GM13977 (cell line): ENCODE results near the gene C1orf159.

Experiments
- DNase-seq: peaks from one replicate; pipeline ENCODE4 v3.0.0; 2012; ENCODE audit warnings: low spot score
- in situ Hi-C: fragments of 300-500 bp; cut with MboI; formaldehyde crosslinking; loops from one replicate; pipeline ENCODE4 v1.12.0; 2022; ENCODE audit warnings: low sequenced_read_pairs, low pct_unique_long_range_greater_than_20kb, mixed read lengths, inconsistent platforms; ENCODE audit not compliant: unreplicated experiment
- TF ChIP-seq, protein P1 (sequence below): IDR thresholded peaks from 2 replicates; pipeline ENCODE4 v1.5.1; 2012; ENCODE audit warnings: mild to moderate bottlenecking, control low read depth; ENCODE audit not compliant: insufficient read depth; ENCODE audit errors: extremely low read depth, missing control alignments

Gene C1orf159

DNA sequence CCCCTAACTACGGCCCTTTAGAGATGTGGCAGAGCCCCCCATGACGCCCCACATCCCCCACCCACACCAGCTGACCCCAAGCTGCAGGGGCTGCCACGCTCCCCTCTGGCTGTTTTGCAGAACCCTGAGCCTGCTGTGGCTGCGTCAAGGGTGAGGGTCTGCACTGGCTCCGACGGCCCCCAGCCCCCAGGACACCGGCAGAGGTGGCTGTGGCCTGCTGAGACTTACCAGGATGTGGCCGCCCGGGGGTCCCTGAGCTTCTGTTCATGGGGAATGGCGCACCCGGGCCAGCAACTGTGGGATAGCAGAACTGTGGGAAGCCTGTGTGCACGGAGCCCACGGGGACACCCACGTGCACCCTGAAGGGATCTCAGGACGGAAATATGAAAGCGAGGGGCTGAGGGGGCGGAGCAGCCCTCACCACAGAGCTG is 29.0 kb downstream of the C1orf159 start:
- DNase-seq: no peak
- in situ Hi-C loops: no loop called here
- TF ChIP-seq, protein P1, sequence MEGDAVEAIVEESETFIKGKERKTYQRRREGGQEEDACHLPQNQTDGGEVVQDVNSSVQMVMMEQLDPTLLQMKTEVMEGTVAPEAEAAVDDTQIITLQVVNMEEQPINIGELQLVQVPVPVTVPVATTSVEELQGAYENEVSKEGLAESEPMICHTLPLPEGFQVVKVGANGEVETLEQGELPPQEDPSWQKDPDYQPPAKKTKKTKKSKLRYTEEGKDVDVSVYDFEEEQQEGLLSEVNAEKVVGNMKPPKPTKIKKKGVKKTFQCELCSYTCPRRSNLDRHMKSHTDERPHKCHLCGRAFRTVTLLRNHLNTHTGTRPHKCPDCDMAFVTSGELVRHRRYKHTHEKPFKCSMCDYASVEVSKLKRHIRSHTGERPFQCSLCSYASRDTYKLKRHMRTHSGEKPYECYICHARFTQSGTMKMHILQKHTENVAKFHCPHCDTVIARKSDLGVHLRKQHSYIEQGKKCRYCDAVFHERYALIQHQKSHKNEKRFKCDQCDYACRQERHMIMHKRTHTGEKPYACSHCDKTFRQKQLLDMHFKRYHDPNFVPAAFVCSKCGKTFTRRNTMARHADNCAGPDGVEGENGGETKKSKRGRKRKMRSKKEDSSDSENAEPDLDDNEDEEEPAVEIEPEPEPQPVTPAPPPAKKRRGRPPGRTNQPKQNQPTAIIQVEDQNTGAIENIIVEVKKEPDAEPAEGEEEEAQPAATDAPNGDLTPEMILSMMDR: no peak

DNA sequence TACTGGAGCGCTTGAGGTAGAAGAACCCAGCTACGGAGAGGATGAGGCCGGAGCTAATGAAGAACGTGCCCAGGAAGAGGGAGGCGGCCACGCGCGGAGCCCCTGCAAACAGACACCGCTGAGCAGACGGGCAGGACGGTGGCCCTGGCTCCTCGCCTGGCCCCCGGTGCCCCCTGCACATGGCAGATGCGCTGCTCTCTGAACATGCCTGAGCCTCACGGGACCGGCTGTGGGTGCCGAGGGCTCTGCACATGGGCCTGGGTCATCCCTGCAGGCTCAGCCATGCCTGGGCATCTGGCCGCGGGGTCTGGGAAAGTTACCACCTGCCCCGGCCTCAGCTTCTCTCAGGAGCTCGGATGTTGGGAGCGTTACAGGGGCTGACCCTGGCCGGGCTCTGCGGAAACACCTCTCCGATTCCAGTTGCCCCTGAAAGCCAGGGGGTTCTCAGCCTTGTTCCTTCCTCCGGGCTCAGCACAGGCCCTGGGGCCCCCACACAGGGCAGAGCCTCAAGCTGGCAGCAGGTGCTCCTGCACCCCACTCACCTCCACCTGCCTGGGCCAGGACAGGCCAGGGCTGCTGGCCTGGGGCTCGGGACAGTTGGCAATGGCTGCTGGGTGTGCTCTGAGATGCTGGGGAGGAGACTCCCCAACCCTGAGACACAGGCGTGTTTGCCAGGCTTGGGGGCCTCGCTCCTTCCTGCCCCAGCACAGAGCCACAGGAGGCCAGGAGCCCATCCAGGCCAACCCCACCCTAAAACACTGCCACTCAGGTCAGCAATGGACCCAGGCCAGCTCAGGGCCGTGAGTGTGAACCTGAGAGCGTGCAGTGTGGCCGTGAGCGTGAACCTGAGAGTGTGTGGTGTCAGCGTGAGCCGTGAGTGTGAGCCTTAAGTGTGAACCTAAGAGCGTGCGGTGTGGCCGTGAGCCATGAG is 29.7 kb downstream of the C1orf159 start:
- no peak for DNase-seq
- TF ChIP-seq, protein P1: no peak
- in situ Hi-C loops: no loop called here

DNA sequence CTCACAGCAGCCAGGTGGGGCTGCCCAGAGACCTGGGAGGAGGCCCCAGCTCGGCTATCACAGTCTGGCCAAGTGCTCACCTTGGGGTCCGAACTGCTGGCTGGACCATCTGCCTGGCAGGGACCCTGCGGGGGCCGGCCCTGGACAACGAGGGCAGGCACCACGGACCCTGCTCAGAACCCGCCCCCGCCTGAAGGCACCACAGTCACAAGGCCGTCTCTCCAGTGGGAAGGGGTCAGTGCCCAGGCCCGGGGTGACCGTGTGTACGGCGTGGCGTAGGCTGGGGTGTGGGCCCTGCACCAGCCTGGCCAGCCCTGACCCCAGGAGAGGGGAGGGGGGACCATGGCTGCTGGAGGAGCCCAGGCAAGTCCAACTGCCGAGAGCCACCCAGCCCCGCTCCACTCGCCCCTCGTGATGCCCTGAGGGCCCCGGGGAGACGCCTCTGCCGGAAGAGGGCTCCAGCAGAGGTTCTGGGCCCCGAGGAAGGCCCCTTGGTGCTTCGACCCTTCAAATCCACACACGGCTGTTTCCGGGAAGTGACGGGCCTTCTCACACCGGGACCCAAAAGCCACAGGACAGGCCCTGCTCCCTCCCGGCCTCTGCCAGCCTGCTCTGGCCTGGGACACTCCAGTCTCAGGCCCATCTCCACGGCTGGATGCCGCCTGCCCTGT is 30.6 kb downstream of the C1orf159 start:
- in situ Hi-C loops: no loop called here
- no peak for DNase-seq
- TF ChIP-seq, protein P1: no peak

DNA sequence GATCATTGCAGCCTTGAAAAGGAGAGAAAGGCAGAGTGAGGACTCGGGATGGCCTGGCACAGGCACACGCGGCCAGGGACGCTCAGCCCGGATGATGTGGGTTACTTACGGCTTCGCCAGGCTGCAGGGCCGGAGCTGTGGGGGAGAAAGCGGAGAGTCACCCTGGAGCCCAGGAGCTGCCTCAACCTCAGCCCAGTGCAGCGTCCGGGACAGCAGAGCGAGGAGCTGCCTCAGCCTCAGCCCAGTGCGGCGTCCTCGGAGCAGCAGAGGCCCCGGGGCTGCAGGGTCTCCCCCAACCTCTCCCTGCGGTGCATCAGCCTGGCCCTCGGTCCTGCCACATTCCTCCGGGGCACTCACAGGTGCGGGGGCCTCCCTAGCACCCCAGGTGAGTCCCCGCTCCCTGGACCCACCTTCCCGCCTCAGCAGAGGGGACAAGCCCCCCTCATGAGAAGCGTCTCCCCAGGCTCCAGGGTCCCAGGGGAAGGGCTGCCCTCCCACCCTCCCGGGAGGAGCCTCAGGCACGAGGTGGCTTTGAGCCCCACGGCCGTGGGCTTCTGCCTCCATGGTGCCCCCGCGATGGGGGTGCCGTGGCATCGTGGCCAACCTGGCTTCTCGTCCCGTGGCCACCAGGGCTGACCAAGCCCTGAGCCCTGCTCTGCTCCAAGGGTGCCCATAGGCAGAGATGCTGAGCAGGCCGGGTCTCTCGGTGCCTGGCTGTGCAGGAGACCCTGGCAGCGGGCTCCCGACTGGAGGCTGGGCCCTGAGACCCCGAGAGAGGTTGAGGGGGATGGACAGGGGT is 31.3 kb downstream of the C1orf159 start:
- in situ Hi-C loops: no loop called here
- TF ChIP-seq, protein P1: no peak
- no peak for DNase-seq

DNA sequence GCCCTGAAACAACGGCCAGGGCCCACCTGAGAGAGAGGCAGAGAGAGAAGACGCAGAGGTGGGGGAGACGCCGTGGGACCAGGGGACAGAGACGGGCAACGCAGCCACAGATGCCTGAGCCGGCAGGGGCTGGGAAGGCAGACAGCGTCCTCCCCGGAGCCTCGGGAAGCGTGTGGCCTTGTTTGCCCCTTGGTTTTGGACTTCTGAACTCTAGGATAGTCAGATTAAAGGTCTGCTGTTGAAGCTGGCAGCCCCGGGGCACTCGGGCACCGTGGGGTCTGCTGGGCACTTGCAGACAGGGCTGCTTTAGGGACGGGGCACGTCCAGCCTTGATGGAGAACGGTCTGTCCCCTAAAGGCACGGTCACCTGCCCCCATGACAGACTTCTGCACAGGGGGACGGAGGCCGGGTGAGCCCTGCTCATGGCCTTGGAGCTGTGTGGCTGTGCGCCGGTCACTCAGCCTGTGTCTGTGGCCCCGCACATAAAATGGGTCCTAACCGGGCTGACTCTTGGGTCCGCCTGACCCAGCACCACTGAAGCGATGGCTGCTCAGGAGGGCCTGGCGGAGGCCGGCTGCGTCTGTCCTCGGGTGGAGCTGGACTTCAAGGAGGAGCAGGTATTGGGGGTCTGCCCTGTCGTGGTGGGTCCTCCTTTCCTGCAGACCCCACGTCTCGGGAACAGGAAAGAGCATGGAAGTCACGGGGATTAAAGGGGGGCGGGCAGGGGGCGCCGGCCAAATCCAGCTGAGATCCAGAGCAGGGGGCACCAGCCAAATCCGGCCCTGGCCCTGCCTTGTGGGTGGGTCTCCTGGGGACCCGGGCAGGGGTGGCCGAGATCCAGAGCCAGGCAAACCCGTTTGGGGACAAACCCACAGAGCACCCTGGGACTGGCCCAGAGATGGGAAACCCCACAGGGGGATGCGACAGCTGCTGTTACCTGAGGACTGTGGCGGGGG is 32.2 kb downstream of the C1orf159 start:
- TF ChIP-seq, protein P1: no peak
- DNase-seq: no peak
- in situ Hi-C loops: no loop called here
